ENCODE results near the gene BCL11A.

DNA sequence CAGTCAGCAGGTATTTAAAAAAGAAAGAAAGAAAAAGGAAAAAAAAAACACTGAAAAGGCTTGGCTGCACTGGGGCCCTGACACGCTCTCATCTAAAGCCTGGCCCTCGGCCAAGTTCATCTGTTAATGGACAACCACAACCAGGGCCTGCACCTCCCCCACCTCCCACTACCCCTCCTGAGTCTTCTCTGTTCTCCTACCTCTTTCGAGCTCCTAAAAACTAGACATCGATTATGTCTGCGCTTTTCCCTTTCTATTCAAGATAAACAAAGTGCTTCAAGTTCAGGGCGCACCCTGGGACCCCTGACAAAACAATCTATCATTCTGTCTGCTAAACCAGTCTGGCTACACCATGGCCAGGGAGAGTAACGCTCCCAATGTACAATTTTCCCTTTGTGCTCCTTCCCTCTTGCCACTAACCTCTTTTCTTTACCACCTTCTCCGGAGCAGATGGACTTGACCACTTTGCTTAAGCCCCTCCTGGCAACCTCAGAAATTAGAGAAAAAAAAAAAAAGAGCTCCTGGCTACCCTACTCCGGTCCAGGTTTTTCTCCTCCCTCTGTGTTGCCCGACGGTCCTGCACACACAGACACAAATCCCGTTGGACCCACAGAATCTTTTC, 22.7 kb downstream of the BCL11A start:
- peak in 1 of 3 donors; percentile 44 for TF ChIP-seq POLR2AphosphoS5 (IDR thresholded peaks at IDR 0.05)
- TF ChIP-seq, protein P1, sequence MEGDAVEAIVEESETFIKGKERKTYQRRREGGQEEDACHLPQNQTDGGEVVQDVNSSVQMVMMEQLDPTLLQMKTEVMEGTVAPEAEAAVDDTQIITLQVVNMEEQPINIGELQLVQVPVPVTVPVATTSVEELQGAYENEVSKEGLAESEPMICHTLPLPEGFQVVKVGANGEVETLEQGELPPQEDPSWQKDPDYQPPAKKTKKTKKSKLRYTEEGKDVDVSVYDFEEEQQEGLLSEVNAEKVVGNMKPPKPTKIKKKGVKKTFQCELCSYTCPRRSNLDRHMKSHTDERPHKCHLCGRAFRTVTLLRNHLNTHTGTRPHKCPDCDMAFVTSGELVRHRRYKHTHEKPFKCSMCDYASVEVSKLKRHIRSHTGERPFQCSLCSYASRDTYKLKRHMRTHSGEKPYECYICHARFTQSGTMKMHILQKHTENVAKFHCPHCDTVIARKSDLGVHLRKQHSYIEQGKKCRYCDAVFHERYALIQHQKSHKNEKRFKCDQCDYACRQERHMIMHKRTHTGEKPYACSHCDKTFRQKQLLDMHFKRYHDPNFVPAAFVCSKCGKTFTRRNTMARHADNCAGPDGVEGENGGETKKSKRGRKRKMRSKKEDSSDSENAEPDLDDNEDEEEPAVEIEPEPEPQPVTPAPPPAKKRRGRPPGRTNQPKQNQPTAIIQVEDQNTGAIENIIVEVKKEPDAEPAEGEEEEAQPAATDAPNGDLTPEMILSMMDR (IDR thresholded peaks at IDR 0.05 in 8 of 11, conservative IDR thresholded peaks at IDR 0.05 in 3 of 11), result no peak
